Retinal pigment epithelial cell (primary cell): Measurements from ENCODE around the gene ARSG.
"Not testable (repeated sequence)": the region's sequence is repeated elsewhere in the genome, so short reads cannot be mapped to it uniquely, and the experiment has no call there.

Experiments used
- DNase-seq: peaks from one replicate; pipeline ENCODE4 v3.0.0-alpha.2; 2010; ENCODE audit warnings: low read depth
- H3K4me3 ChIP-seq: 2 replicates; pipeline ENCODE4 v1.5.1; 2011; ENCODE audit warnings: mild to moderate bottlenecking, low read length, control low read depth, moderate library complexity
- TF ChIP-seq, protein P1 (sequence below): conservative IDR thresholded peaks from 2 replicates; pipeline ENCODE4 v1.5.1; 2011; ENCODE audit warnings: low read depth, low read length, control low read depth, inconsistent platforms

ARSG gene

DNA sequence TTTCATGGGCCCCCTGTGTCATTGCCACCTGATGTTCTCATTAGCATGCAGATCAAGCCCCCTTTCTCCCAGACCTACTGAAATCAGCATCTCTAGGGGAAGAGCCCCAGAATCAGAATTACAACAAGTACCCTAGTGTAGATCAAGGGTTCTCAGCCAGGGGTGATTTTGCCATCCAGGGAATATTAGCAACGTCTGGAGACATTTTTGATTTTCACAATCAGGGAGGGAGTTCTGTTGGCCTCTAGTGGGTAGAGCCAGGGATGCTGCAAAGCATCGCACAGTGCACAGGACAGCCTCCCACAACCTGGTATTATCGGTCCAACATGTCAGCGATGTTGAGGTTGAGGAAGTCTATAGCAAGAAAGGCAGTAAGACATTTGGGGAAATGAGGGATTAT lies 36.1 kb upstream of the ARSG start:
- DNase-seq, result no peak
- TF ChIP-seq, protein P1, sequence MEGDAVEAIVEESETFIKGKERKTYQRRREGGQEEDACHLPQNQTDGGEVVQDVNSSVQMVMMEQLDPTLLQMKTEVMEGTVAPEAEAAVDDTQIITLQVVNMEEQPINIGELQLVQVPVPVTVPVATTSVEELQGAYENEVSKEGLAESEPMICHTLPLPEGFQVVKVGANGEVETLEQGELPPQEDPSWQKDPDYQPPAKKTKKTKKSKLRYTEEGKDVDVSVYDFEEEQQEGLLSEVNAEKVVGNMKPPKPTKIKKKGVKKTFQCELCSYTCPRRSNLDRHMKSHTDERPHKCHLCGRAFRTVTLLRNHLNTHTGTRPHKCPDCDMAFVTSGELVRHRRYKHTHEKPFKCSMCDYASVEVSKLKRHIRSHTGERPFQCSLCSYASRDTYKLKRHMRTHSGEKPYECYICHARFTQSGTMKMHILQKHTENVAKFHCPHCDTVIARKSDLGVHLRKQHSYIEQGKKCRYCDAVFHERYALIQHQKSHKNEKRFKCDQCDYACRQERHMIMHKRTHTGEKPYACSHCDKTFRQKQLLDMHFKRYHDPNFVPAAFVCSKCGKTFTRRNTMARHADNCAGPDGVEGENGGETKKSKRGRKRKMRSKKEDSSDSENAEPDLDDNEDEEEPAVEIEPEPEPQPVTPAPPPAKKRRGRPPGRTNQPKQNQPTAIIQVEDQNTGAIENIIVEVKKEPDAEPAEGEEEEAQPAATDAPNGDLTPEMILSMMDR, result no peak
- H3K4me3 ChIP-seq, result no peak overlapping the region

- H3K4me3 ChIP-seq, result no peak overlapping the region
- TF ChIP-seq, protein P1, result no peak
- DNase-seq, result no peak
Measured at GRCh38 chr17:68255731-68256538, 35.4 kb upstream of the ARSG start.

DNA sequence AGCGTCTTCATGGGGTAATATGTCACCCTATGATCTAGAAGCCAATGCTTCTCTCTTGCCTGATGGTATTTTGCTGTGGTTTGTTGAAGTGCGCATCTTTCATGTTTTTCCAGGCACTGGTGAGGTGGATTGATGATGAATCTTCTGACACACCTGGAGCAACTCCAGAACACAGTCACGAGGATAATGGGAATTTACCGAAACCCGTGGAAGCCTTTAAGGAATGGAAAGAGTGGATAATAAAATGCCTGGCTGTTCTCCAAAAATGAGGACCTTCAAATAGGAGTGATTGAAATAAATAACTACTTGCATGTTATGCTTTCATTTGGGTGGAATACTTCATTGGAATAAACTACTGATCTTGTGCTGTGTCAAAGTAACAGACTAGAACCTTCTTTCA lies 34.6 kb upstream of the ARSG start:
- H3K4me3 ChIP-seq, DNase-seq: not testable (repeated sequence)

DNA sequence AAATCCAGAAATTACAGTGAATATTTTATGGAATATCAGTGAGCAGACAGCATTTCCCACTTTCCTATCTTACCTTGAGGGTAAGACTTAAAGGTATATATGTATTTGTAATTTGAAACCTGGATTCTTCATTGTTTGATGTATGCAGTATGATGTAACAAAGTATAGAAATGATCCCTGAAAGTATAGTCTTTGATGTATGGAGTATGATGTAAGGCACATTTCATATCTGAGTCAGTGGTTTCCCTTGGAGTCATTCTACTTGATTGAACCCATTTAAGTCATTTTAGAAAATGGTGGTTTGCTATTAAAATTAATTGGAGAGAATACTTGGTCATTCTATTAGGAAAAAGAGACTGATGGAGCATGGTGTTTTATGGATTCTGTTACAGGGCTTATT lies 33.4 kb upstream of the ARSG start:
- TF ChIP-seq, protein P1, result no peak
- no peak for DNase-seq
- no peak overlapping the region for H3K4me3 ChIP-seq

DNA sequence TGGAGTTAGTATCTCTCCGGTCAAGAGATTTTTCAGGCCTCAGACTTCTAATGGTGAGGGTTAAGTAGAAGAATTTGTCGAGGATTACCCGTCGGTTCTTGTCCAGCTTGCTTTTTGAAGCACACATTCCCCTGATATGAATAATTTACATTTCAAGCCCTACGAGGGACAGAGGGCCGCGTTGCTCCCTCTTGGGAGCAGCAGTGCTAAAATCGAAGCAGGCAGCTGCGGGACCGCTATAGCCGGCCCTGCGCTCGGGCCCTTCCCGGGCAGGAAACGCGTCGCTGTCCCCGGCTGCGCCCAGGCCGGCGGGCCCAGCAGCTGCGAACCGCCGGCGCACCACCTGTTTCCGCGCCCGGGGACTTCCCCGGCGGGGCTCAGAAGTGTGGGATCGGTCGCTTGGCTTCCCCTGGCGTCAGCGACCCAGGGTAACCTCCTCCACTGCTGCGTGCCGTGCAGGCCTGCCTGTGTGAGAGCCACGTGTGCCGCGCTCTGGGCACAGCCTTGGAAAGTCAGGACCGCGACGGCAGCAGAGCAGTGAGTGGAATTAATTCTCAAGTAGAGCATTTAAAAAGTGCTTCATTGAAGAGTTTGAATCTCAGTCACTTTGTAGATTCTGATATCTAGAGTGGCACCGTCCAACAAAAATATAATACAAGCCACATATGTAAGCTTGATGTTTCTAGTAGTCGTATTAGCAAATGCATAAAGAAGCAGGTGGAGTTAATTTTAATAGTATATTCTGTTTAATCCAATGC lies 32.2 kb upstream of the ARSG start:
- H3K4me3 ChIP-seq, DNase-seq: not testable (repeated sequence)

DNA sequence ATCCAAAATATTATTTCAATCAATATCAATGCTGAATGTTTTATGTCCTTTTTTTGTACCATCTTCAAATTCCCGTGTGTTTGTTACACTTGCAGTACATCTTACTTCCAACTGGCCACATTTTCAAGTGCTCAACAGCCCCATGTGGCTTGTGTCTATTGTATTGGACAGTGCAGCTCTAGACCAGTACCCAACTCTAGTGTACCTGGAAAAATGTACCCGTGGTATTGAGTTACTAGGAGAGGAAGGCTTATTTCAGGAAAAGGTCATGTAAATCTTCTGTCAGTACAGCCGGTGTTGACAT lies 31.7 kb upstream of the ARSG start:
- not testable (repeated sequence) for DNase-seq, H3K4me3 ChIP-seq

DNA sequence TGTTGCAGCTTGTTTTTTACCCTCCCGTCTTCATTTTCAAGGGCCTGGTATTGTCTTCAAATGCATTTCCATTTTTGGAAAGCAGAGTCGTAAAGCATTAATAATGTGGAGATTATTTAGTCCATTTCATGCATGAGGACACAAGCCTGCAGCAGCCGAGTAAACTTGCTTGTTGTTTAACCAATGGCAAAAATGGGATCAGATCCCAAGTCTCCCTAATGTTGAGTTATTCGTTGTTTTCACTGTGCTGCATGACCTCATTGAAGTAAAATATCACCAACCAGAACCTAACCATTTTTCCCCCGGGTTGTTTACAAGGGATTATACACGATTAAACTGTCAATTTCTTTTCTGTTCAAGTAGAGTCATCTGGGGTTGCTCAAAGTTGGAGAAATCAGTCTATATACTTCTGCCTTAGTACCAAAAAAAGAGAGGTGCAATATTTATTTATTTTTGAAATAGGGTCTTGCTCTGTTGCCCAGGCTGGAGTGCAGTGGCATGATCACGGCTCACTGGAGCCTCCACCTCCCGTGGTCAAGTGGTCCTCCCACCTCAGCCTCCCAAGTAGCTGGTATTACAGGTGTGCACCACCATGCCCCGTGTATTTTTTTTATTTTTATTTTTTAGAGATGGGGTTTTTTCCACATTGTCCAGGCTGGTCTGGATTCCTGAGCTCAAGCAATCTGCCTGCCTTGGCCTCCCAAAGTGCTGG lies 31.1 kb upstream of the ARSG start:
- TF ChIP-seq, protein P1, result no peak
- DNase-seq, result peak; percentile 61

GRCh38 chr17:68262467-68262866 lies 28.8 kb upstream of the ARSG start:
- not testable (repeated sequence) for H3K4me3 ChIP-seq
- peak; percentile 66 for DNase-seq

More for the DNA sequence above, 31.1 kb upstream of the ARSG start:
- no peak overlapping the region for H3K4me3 ChIP-seq

DNA sequence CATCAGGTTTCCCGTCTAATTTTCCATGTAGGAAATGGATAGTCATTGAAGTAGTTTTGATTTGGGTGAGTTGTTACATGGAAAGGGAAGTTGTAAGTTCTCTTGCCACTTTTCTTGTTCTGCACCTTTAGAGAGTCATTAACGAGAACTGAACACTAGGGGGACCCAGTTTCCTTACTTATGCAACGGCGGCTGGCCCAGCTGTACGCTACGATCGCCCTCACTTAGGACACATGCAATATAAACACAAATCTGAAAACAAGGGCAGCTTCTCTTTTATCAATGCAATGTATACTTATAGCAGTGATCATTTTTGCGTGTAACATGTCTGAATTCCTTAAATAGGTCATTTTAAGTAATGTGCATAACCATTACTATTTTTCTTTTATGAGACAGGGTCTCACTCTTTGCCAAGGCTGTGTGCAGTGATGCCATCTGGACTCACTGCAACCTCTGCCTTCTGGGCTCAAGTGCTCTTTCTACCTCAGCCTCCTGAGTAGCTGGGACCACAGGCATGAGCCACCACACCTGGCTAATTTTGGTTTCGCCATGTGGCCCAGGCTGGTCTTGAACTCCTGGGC lies 28.1 kb upstream of the ARSG start:
- TF ChIP-seq, protein P1, result peak; percentile 50
- H3K4me3 ChIP-seq, DNase-seq: not testable (repeated sequence)

GRCh38 chr17:68265833-68266232 lies 25.5 kb upstream of the ARSG start:
- H3K4me3 ChIP-seq, DNase-seq: not testable (repeated sequence)
